SK-N-SH (cell line): Measurements from ENCODE around the gene PXDN. TPM values are rescaled to one million over a fixed set of nuclear protein-coding genes. Genes with fewer than 3 reads are reported as not detected.

Experiments
- CTCF ChIA-PET: fragments of 300-600, 350-600 bp; formaldehyde crosslinking; extraction: SDS; loops from one replicate; lab custom pipeline; 2021; lab: Yijun Ruan, JAX
- POLR2A ChIA-PET: fragments of 350-600 bp; sonication (Branson Sonifier 250); formaldehyde crosslinking; extraction: SDS; loops from one replicate; lab custom pipeline; 2020; ENCODE audit warnings: antibody characterized with exemption, inconsistent platforms; lab: Yijun Ruan, JAX
- DNase-seq: peaks from one replicate; pipeline ENCODE4 v3.0.0; 2012
- H2AFZ ChIP-seq: fragments of 200-600 bp; sonication (generic); 2 replicates; pipeline ENCODE4 v1.8.1; 2016; ENCODE audit warnings: antibody characterized with exemption, mild to moderate bottlenecking, low read depth
- H3F3A ChIP-seq: fragments of 200-600 bp; sonication (generic); replicated peaks from 2 replicates; pipeline ENCODE3; 2016; ENCODE audit warnings: antibody characterized with exemption, mild to moderate bottlenecking; ENCODE audit not compliant: insufficient read depth
- H3K27ac ChIP-seq, 2 experiments: fragments of 200-500 bp in 1 of 2; fragments of 200-600 bp in 1 of 2; sonication (Bioruptor generic) in 1 of 2; sonication (generic), shearing (Covaris generic) in 1 of 2; 2 replicates each; pipeline versions ENCODE4 v1.5.1 to v1.6.1; 2014 to 2016; ENCODE audit warnings: low read depth in 2 of 2, inconsistent platforms in 1 of 2, low read length in 1 of 2, mild to moderate bottlenecking in 1 of 2, mixed read lengths in 1 of 2
- H3K27me3 ChIP-seq: fragments of 200-600 bp; sonication (generic), shearing (Covaris generic); 2 replicates; pipeline ENCODE4 v1.6.1; 2016; ENCODE audit warnings: mixed run types; ENCODE audit not compliant: insufficient read depth
- H3K36me3 ChIP-seq, 2 experiments: fragments of 200-500 bp in 1 of 2; fragments of 200-600 bp in 1 of 2; sonication (Bioruptor generic) in 1 of 2; sonication (generic) in 1 of 2; replicated peaks in 1 of 2; 2 replicates each; pipeline versions ENCODE3 to v1.5.1; 2014 to 2016; ENCODE audit warnings: low read length in 1 of 2, mild to moderate bottlenecking in 1 of 2; ENCODE audit not compliant: insufficient read depth in 2 of 2, control insufficient read depth in 1 of 2
- H3K4me1 ChIP-seq, 2 experiments: fragments of 200-500 bp in 1 of 2; fragments of 200-600 bp in 1 of 2; sonication (Bioruptor generic) in 1 of 2; sonication (generic), shearing (Covaris generic) in 1 of 2; 2 replicates each; pipeline versions ENCODE4 v1.5.1 to v1.6.1; 2014 to 2016; ENCODE audit warnings: low read depth in 1 of 2, low read length in 1 of 2, mixed run types in 1 of 2; ENCODE audit not compliant: insufficient read depth in 2 of 2, control insufficient read depth in 1 of 2
- H3K4me2 ChIP-seq: fragments of 200-600 bp; sonication (generic), shearing (Covaris generic); 2 replicates; pipeline ENCODE4 v1.6.1; 2017; ENCODE audit warnings: mixed run types
- H3K4me3 ChIP-seq, 2 experiments: fragments of 200-500 bp in 1 of 2; fragments of 200-600 bp in 1 of 2; sonication (Bioruptor generic) in 1 of 2; sonication (generic), shearing (Covaris generic) in 1 of 2; 2 replicates each; pipeline versions ENCODE4 v1.5.1 to v1.8.1; 2014 to 2016; ENCODE audit warnings: low read depth in 2 of 2, inconsistent platforms in 1 of 2, low read length in 1 of 2, mild to moderate bottlenecking in 1 of 2, mixed read lengths in 1 of 2, moderate library complexity in 1 of 2
- H3K79me2 ChIP-seq: fragments of 200-600 bp; sonication (generic); 2 replicates; pipeline ENCODE4 v1.8.1; 2017; ENCODE audit warnings: mild to moderate bottlenecking; ENCODE audit not compliant: insufficient read depth
- H3K9ac ChIP-seq: fragments of 200-600 bp; sonication (generic); 2 replicates; pipeline ENCODE4 v1.6.1; 2017; ENCODE audit warnings: mixed run types
- H3K9me2 ChIP-seq: fragments of 200-600 bp; sonication (generic); 2 replicates; pipeline ENCODE4 v1.6.1; 2017; ENCODE audit warnings: mixed run types
- H3K9me3 ChIP-seq: fragments of 200-600 bp; sonication (generic); 2 replicates; pipeline ENCODE4 v1.6.1; 2017; ENCODE audit warnings: mixed run types, mild to moderate bottlenecking, moderate library complexity
- H4K20me1 ChIP-seq: fragments of 200-600 bp; sonication (generic); 2 replicates; pipeline ENCODE4 v1.6.1; 2017; ENCODE audit warnings: mild to moderate bottlenecking, mixed run types; ENCODE audit not compliant: insufficient read depth
- EZH2phosphoT487 ChIP-seq: fragments of 200-600 bp; sonication (generic); IDR thresholded peaks from 2 replicates; pipeline ENCODE4 v1.6.1; 2017; ENCODE audit warnings: low read depth, mixed run types, mild to moderate bottlenecking, antibody characterized with exemption, moderate library complexity, borderline replicate concordance
- FOXM1 ChIP-seq: IDR thresholded peaks from 2 replicates; pipeline ENCODE4 v1.4.0; 2012; ENCODE audit warnings: low read depth, mild to moderate bottlenecking
- GABPA ChIP-seq: IDR thresholded peaks from 2 replicates; pipeline ENCODE4 v1.4.0; 2012; ENCODE audit warnings: low read depth, mild to moderate bottlenecking
- GATA2 ChIP-seq: sonication (generic); formaldehyde crosslinking; IDR thresholded peaks from 2 replicates; pipeline ENCODE4 v1.5.0; 2020; ENCODE audit warnings: mild to moderate bottlenecking, missing genetic modification reagents
- JUND ChIP-seq: IDR thresholded peaks from 2 replicates; pipeline ENCODE4 v1.4.0; 2012
- MAX ChIP-seq: IDR thresholded peaks from 2 replicates; pipeline ENCODE4 v1.4.0; 2012; ENCODE audit warnings: low read depth
- MXI1 ChIP-seq: IDR thresholded peaks from 2 replicates; pipeline ENCODE4 v1.6.1; 2012; ENCODE audit warnings: mild to moderate bottlenecking, low read depth, low read length, improper control_type of control experiment
- NFIC ChIP-seq: IDR thresholded peaks from 2 replicates; pipeline ENCODE4 v1.4.0; 2012; ENCODE audit warnings: borderline replicate concordance
- NRF1 ChIP-seq: IDR thresholded peaks from 2 replicates; pipeline ENCODE4 v1.6.1; 2012; ENCODE audit warnings: low read depth, mild to moderate bottlenecking, low read length
- PBX3 ChIP-seq: IDR thresholded peaks from 2 replicates; pipeline ENCODE4; 2012
- RAD21 ChIP-seq: IDR thresholded peaks from 2 replicates; pipeline ENCODE4 v1.6.1; 2012; ENCODE audit warnings: mild to moderate bottlenecking, low read length
- REST ChIP-seq: IDR thresholded peaks from 2 replicates; pipeline ENCODE4 v1.6.1; 2012; ENCODE audit warnings: mild to moderate bottlenecking, low read depth, low read length, moderate library complexity
- RFX5 ChIP-seq: IDR thresholded peaks from 2 replicates; pipeline ENCODE4 v1.6.1; 2012; ENCODE audit warnings: mild to moderate bottlenecking, improper control_type of control experiment, low read length
- TAF1 ChIP-seq: IDR thresholded peaks from 2 replicates; pipeline ENCODE4 v1.6.1; 2012; ENCODE audit warnings: low read depth, mild to moderate bottlenecking, low read length, moderate library complexity, borderline replicate concordance
- TCF12 ChIP-seq: IDR thresholded peaks from 2 replicates; pipeline ENCODE4 v1.4.0; 2012
- TEAD4 ChIP-seq: IDR thresholded peaks from 2 replicates; pipeline ENCODE4 v1.4.0; 2012; ENCODE audit warnings: mild to moderate bottlenecking, borderline replicate concordance; ENCODE audit not compliant: insufficient read depth
- USF2 ChIP-seq: fragments of 150-350 bp; IDR thresholded peaks from 2 replicates; pipeline ENCODE4 v1.6.1; 2017; ENCODE audit warnings: antibody characterized with exemption, low read length, low read depth, borderline replicate concordance
- ZBTB33 ChIP-seq: IDR thresholded peaks from 2 replicates; pipeline ENCODE4 v1.4.0; 2012; ENCODE audit warnings: low read depth, borderline replicate concordance
- WGBS: methylation state at CpG from one replicate; pipeline ENCODE4 v1.1.6; 2017; ENCODE audit warnings: low lambda C conversion rate; 5-methylcytosine and 5-hydroxymethylcytosine counted together
- polyA plus RNA-seq, 3 experiments: library from polyadenylated mRNA; depleted of rRNA; stranded (reverse); fragments of >200 nt; gene quantifications; 2 replicates each; pipeline ENCODE4 v1.2.3, GENCODE V29; 2012

Gene PXDN
- polyA plus RNA-seq, 1 of the 3 experiments (the other 2 are of a cell fraction) = 146 TPM

- WGBS = 90% methylated on average over 3 of the region's 3 CpGs
- CTCF ChIA-PET = interaction anchor here (3.6 kb wide), 1 partner anchor 70 kb away, joined by 16 read pairs; no protein-coding TSS in a partner anchor
Measured at GRCh38 chr2:1681017-1681318, 63.3 kb downstream of the PXDN start.

More at GRCh38 chr2:1681017-1681318, 63.3 kb downstream of the PXDN start:
- no peaks in the 10 kb centered on the region for H3K9me2 ChIP-seq
- peaks cover 8% of the 10 kb centered on the region for H3F3A ChIP-seq
- peaks cover 3% of the 10 kb centered on the region; the same call in 1 of the 2 replicates for H3K79me2 ChIP-seq
- H3K27me3 ChIP-seq = no peaks in the 10 kb centered on the region
- H3K36me3 ChIP-seq = peaks cover 24 to 38% of the 10 kb centered on the region in 2 experiments
- H4K20me1 ChIP-seq = no peaks in the 10 kb centered on the region
- no peaks in the 10 kb centered on the region for H3K9me3 ChIP-seq
- H3K27ac ChIP-seq = no peak overlapping the region; a peak in 1 of 4 replicates
- no peak for DNase-seq
- peaks cover 19 to 23% of the 10 kb centered on the region in 2 experiments for H3K4me1 ChIP-seq
- POLR2A ChIA-PET = no interaction called here
- TF ChIP-seq RAD21 (no peak), REST (no peak), TAF1 (no peak), MAX (no peak), USF2 (no peak), NFIC (no peak), PBX3 (no peak), RFX5 (no peak), EZH2phosphoT487 (no peak), TCF12 (no peak), GABPA (no peak), NRF1 (no peak), FOXM1 (no peak), JUND (no peak), ZBTB33 (no peak), MXI1 (no peak), GATA2 (no peak), TEAD4 (no peak)
- no peak overlapping the region for H2AFZ ChIP-seq
- H3K4me2 ChIP-seq = no peak overlapping the region
- no peak overlapping the region for H3K9ac ChIP-seq
- no peak overlapping the region for H3K4me3 ChIP-seq
